ENCODE data around the gene TBX3. TPM values are rescaled to one million over a fixed set of nuclear protein-coding genes. Genes with fewer than 3 reads are reported as not detected.

The TBX3 gene
- total RNA-seq, 1 donor from 2014 or later, result 27.2 TPM

GRCh38 chr12:114676142-114676741 is 7.7 kb downstream of the TBX3 start:
- no peak for DNase-seq
- Histone ChIP-seq H3K4me1 (peaks cover 69% of the 10 kb centered on the region), H3K36me3 (peaks cover 82% of the 10 kb centered on the region), H3K4me3 (peak overlapping the region; percentile 10), H3K27me3 (ENCODE audit: low read depth) (peaks cover 9% of the 10 kb centered on the region), H3K27ac (replicated peaks) (peak overlapping the region; percentile 43), H3K9me3 (replicated peaks) (no peaks in the 10 kb centered on the region)
- intact Hi-C loops (cut with micrococcal nuclease), result no loop called here
- TF ChIP-seq, protein P1, sequence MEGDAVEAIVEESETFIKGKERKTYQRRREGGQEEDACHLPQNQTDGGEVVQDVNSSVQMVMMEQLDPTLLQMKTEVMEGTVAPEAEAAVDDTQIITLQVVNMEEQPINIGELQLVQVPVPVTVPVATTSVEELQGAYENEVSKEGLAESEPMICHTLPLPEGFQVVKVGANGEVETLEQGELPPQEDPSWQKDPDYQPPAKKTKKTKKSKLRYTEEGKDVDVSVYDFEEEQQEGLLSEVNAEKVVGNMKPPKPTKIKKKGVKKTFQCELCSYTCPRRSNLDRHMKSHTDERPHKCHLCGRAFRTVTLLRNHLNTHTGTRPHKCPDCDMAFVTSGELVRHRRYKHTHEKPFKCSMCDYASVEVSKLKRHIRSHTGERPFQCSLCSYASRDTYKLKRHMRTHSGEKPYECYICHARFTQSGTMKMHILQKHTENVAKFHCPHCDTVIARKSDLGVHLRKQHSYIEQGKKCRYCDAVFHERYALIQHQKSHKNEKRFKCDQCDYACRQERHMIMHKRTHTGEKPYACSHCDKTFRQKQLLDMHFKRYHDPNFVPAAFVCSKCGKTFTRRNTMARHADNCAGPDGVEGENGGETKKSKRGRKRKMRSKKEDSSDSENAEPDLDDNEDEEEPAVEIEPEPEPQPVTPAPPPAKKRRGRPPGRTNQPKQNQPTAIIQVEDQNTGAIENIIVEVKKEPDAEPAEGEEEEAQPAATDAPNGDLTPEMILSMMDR (IDR thresholded peaks at IDR 0.05; ENCODE audit: borderline replicate concordance), result no peak

- H3K27ac ChIP-seq (replicated peaks), result peak overlapping the region; percentile 74
- intact Hi-C loops (cut with micrococcal nuclease), result no loop called here
- H3K9me3 ChIP-seq (replicated peaks), result no peaks in the 10 kb centered on the region
- no peak for DNase-seq
- H3K4me1 ChIP-seq, result peaks cover 67% of the 10 kb centered on the region
- TF ChIP-seq, protein P1 (IDR thresholded peaks at IDR 0.05; ENCODE audit: borderline replicate concordance), result no peak
- peaks cover 73% of the 10 kb centered on the region for H3K36me3 ChIP-seq
- peak overlapping the region; percentile 51 for H3K4me3 ChIP-seq
- peaks cover 17% of the 10 kb centered on the region for H3K27me3 ChIP-seq (ENCODE audit: low read depth)
Observed at GRCh38 chr12:114674251-114675047, 9.5 kb downstream of the TBX3 start.

- H3K36me3 ChIP-seq, result peaks cover 68% of the 10 kb centered on the region
- DNase-seq, result no peak
- H3K27ac ChIP-seq (replicated peaks), result peak overlapping the region; percentile 74
- peak overlapping the region; percentile 51 for H3K4me3 ChIP-seq
- peaks cover 67% of the 10 kb centered on the region for H3K4me1 ChIP-seq
- no peaks in the 10 kb centered on the region for H3K9me3 ChIP-seq (replicated peaks)
- intact Hi-C loops (cut with micrococcal nuclease), result no loop called here
- H3K27me3 ChIP-seq (ENCODE audit: low read depth), result peaks cover 23% of the 10 kb centered on the region
- TF ChIP-seq, protein P1 (IDR thresholded peaks at IDR 0.05; ENCODE audit: borderline replicate concordance), result no peak
Observed at GRCh38 chr12:114673901-114674250, 10.1 kb downstream of the TBX3 start.

GRCh38 chr12:114673169-114673833 is 10.7 kb downstream of the TBX3 start:
- Histone ChIP-seq H3K27ac (replicated peaks) (peak overlapping the region; percentile 74), H3K4me3 (peak overlapping the region; percentile 51)

GRCh38 chr12:114672817-114673168 is 11.2 kb downstream of the TBX3 start:
- H3K27ac ChIP-seq (replicated peaks), result peak overlapping the region; percentile 74
- no peaks in the 10 kb centered on the region for H3K9me3 ChIP-seq (replicated peaks)
- H3K4me1 ChIP-seq, result peaks cover 66% of the 10 kb centered on the region
- intact Hi-C loops (cut with micrococcal nuclease), result no loop called here
- H3K36me3 ChIP-seq, result peaks cover 62% of the 10 kb centered on the region
- TF ChIP-seq, protein P1 (IDR thresholded peaks at IDR 0.05; ENCODE audit: borderline replicate concordance), result no peak
- peaks cover 31% of the 10 kb centered on the region for H3K27me3 ChIP-seq (ENCODE audit: low read depth)
- H3K4me3 ChIP-seq, result peak overlapping the region; percentile 51
- no peak for DNase-seq

More at GRCh38 chr12:114673169-114673833, 10.7 kb downstream of the TBX3 start:
- Histone ChIP-seq H3K27me3 (ENCODE audit: low read depth) (peaks cover 28% of the 10 kb centered on the region), H3K36me3 (peaks cover 63% of the 10 kb centered on the region), H3K9me3 (replicated peaks) (no peaks in the 10 kb centered on the region), H3K4me1 (peaks cover 67% of the 10 kb centered on the region)
- TF ChIP-seq, protein P1 (IDR thresholded peaks at IDR 0.05; ENCODE audit: borderline replicate concordance), result no peak
- no peak for DNase-seq
- intact Hi-C loops (cut with micrococcal nuclease), result no loop called here

Measured in left ventricle myocardium inferior (tissue), 1 donor.